Measurements from ENCODE around the gene HDAC3. TPM values are rescaled to one million over a fixed set of nuclear protein-coding genes. Genes with fewer than 3 reads are reported as not detected.

The HDAC3 gene
- total RNA-seq (ENCODE audit: unreplicated experiment), result 84.9 TPM
- long read RNA-seq, transcript HDAC3-201 (15 exons, 1,959 nt), result major isoform, 90 of 101 reads
- long read RNA-seq, partial matches to known transcripts, result 1 of 101 reads
- long read RNA-seq, other reads (novel, unspliced or antisense), result 8 of 101 reads

GRCh38 chr5:141636413-141637122, at the start of gene HDAC3, which contains the start of gene RELL2:
Gene HDAC3 (minus strand): TSS chr5:141636849. CDS start chr5:141636790, 59 bp downstream.
Gene RELL2 (plus strand): TSS chr5:141636997. CDS start chr5:141638226, 1,229 bp downstream.
- Mint-ChIP-seq H3K4me3 (ENCODE audit: unreplicated experiment) (peak within 1 kb of the TSS; percentile 95), H3K36me3 (ENCODE audit: low read depth, unreplicated experiment) (peaks cover 6% of the 10 kb centered on the region), H3K27ac (ENCODE audit: unreplicated experiment) (peak within 1 kb of the TSS; percentile 86), H3K4me1 (ENCODE audit: unreplicated experiment) (peaks cover 47% of the 10 kb centered on the region), H3K9me3 (ENCODE audit: unreplicated experiment) (no peaks in the 10 kb centered on the region), H3K27me3 (ENCODE audit: unreplicated experiment) (peaks cover 6% of the 10 kb centered on the region)
- no peak for TF ChIP-seq CTCF (IDR thresholded peaks at IDR 0.05; ENCODE audit: unreplicated experiment)
- DNase-seq (ENCODE audit: low spot score), result peak; percentile 97

GRCh38 chr5:141685591-141685990, 48.9 kb upstream of the HDAC3 start:
- H3K9me3 Mint-ChIP-seq (ENCODE audit: unreplicated experiment), result no peaks in the 10 kb centered on the region
- peaks cover 5% of the 10 kb centered on the region for H3K36me3 Mint-ChIP-seq (ENCODE audit: low read depth, unreplicated experiment)
- peaks cover 73% of the 10 kb centered on the region for H3K4me1 Mint-ChIP-seq (ENCODE audit: unreplicated experiment)
- no peak for DNase-seq (ENCODE audit: low spot score)
- no peak overlapping the region for H3K4me3 Mint-ChIP-seq (ENCODE audit: unreplicated experiment)
- peak overlapping the region; percentile 79 for H3K27ac Mint-ChIP-seq (ENCODE audit: unreplicated experiment)
- peaks cover 10% of the 10 kb centered on the region for H3K27me3 Mint-ChIP-seq (ENCODE audit: unreplicated experiment)
- no peak for TF ChIP-seq CTCF (IDR thresholded peaks at IDR 0.05; ENCODE audit: unreplicated experiment)

- no peak for TF ChIP-seq CTCF (IDR thresholded peaks at IDR 0.05; ENCODE audit: unreplicated experiment)
- Mint-ChIP-seq H3K27ac (ENCODE audit: unreplicated experiment) (peak overlapping the region; percentile 84), H3K36me3 (ENCODE audit: low read depth, unreplicated experiment) (peaks cover 12% of the 10 kb centered on the region), H3K4me1 (ENCODE audit: unreplicated experiment) (peaks cover 75% of the 10 kb centered on the region), H3K27me3 (ENCODE audit: unreplicated experiment) (peaks cover 14% of the 10 kb centered on the region), H3K4me3 (ENCODE audit: unreplicated experiment) (peak overlapping the region; percentile 13), H3K9me3 (ENCODE audit: unreplicated experiment) (no peaks in the 10 kb centered on the region)
- DNase-seq (ENCODE audit: low spot score), result no peak
Observed at GRCh38 chr5:141683596-141684141, 47.0 kb upstream of the HDAC3 start.

GRCh38 chr5:141681695-141682641, 45.3 kb upstream of the HDAC3 start, which contains the start of gene ARAP3:
Gene ARAP3 (minus strand): TSS chr5:141682230. CDS start chr5:141680486, 1,744 bp downstream.
- Mint-ChIP-seq H3K9me3 (ENCODE audit: unreplicated experiment) (no peaks in the 10 kb centered on the region), H3K27ac (ENCODE audit: unreplicated experiment) (peak within 1 kb of the TSS; percentile 100), H3K4me1 (ENCODE audit: unreplicated experiment) (peaks cover 74% of the 10 kb centered on the region), H3K36me3 (ENCODE audit: low read depth, unreplicated experiment) (peaks cover 19% of the 10 kb centered on the region), H3K27me3 (ENCODE audit: unreplicated experiment) (peaks cover 17% of the 10 kb centered on the region), H3K4me3 (ENCODE audit: unreplicated experiment) (peak within 1 kb of the TSS; percentile 93)
- peak; percentile 86 for DNase-seq (ENCODE audit: low spot score)
- TF ChIP-seq CTCF (IDR thresholded peaks at IDR 0.05; ENCODE audit: unreplicated experiment), result no peak

Data from endothelial cell (in vitro differentiated cells).